GM12878 (cell line): ENCODE data around the gene ARL5C. TPM values are rescaled to one million over a fixed set of nuclear protein-coding genes. Genes with fewer than 3 reads are reported as not detected.

Experiments used
- ATAC-seq: fragments of 200-7000 bp; cut with Tn5 transposase; 3 replicates; pipeline ENCODE4 v1.9.1; 2020; ENCODE audit warnings: mild to moderate bottlenecking, moderate library complexity
- BruUV-seq: library from RNA; stranded (reverse); fragments of 400-500 nt; replicated peaks from 2 replicates; lab custom pipeline; 2021; lab: Mats Ljungman, UMichigan
- CTCF ChIA-PET: fragments of 300-600 bp; sonication (Branson Sonifier 250); formaldehyde crosslinking; extraction: SDS; loops from one replicate; lab custom pipeline; 2021; ENCODE audit warnings: inconsistent platforms; lab: Yijun Ruan, JAX
- POLR2A ChIA-PET: fragments of 350-600 bp; formaldehyde crosslinking; extraction: SDS; loops from one replicate; lab custom pipeline; 2021; ENCODE audit warnings: inconsistent platforms; lab: Charles Lee
- RAD21 ChIA-PET: fragments of 300-600 bp; sonication (Branson Sonifier 250); formaldehyde crosslinking; loops from one replicate; lab custom pipeline; 2023; ENCODE audit warnings: antibody characterized with exemption; ENCODE audit not compliant: unreplicated experiment; lab: Charles Lee
- SMC1A ChIA-PET: fragments of 300-600 bp; sonication (Branson Sonifier 250); formaldehyde crosslinking; loops from one replicate; lab custom pipeline; 2023; ENCODE audit not compliant: unreplicated experiment, uncharacterized antibody; lab: Charles Lee
- DNase-seq: peaks from one replicate; pipeline ENCODE4 v3.0.0-alpha.2; 2011; ENCODE audit warnings: low read depth, low spot score
- FAIRE-seq: peaks from 3 replicates; lab custom pipeline; 2011; peaks lifted over from hg19 to GRCh38; lab: Jason Lieb, UNC
- H2AFZ ChIP-seq: 2 replicates; pipeline ENCODE4 v1.6.0; 2011; ENCODE audit warnings: low read depth, low read length, control low read depth; ENCODE audit not compliant: control insufficient read depth
- H3K27ac ChIP-seq: 2 replicates; pipeline ENCODE4 v1.5.1; 2011; ENCODE audit warnings: control low read depth; ENCODE audit not compliant: control insufficient read depth, insufficient read depth
- H3K27me3 ChIP-seq, 2 experiments: replicated peaks in 1 of 2; 2 replicates each; pipeline versions ENCODE4 v1.6.0 to v1.6.1; 2011; ENCODE audit warnings: low read length in 1 of 2; ENCODE audit not compliant: control insufficient read depth in 2 of 2, insufficient read depth in 2 of 2
- H3K36me3 ChIP-seq, 2 experiments: 2 replicates each; pipeline ENCODE4 v1.5.1; 2011; ENCODE audit warnings: low read length in 1 of 2; ENCODE audit not compliant: control insufficient read depth in 2 of 2, insufficient read depth in 2 of 2
- H3K4me1 ChIP-seq: 2 replicates; pipeline ENCODE4 v1.6.1; 2011; ENCODE audit warnings: mild to moderate bottlenecking, low read length, moderate library complexity, mixed read lengths; ENCODE audit not compliant: control insufficient read depth, insufficient read depth
- H3K4me2 ChIP-seq: 2 replicates; pipeline ENCODE4 v1.6.0; 2011; ENCODE audit warnings: control low read depth; ENCODE audit not compliant: control insufficient read depth, insufficient read depth
- H3K4me3 ChIP-seq: fragments of 200-600 bp; sonication (generic); 2 replicates; pipeline ENCODE4 v1.5.1; 2016
- H3K79me2 ChIP-seq: 2 replicates; pipeline ENCODE4 v1.6.0; 2011; ENCODE audit warnings: low read length; ENCODE audit not compliant: control insufficient read depth, insufficient read depth
- H3K9ac ChIP-seq: 2 replicates; pipeline ENCODE4 v1.8.0; 2011; ENCODE audit warnings: low read length, control low read depth, mixed read lengths; ENCODE audit not compliant: control insufficient read depth, insufficient read depth
- H3K9me3 ChIP-seq: replicated peaks from 3 replicates; pipeline ENCODE4 v1.5.1; 2011; ENCODE audit warnings: mild to moderate bottlenecking, low read length; ENCODE audit not compliant: control insufficient read depth, insufficient read depth
- H4K20me1 ChIP-seq: 2 replicates; pipeline ENCODE4 v1.6.0; 2011; ENCODE audit not compliant: control insufficient read depth, insufficient read depth
- ATF7 ChIP-seq: fragments of 450-650 bp; IDR thresholded peaks from 2 replicates; pipeline ENCODE4 v1.6.1; 2016; ENCODE audit warnings: low read depth, mild to moderate bottlenecking
- E4F1 ChIP-seq: fragments of 450-650 bp; IDR thresholded peaks from 2 replicates; pipeline ENCODE4 v1.6.1; 2018; ENCODE audit warnings: borderline replicate concordance, mild to moderate bottlenecking; ENCODE audit not compliant: partially characterized antibody
- HDAC6 ChIP-seq: fragments of 200-600 bp; sonication (generic); IDR thresholded peaks from one replicate; pipeline ENCODE4 v1.8.0; 2017; ENCODE audit warnings: antibody characterized with exemption; ENCODE audit not compliant: unreplicated experiment
- LARP7 ChIP-seq: fragments of 450-650 bp; IDR thresholded peaks from 2 replicates; pipeline ENCODE4 v1.6.1; 2017; ENCODE audit warnings: mild to moderate bottlenecking
- NRF1 ChIP-seq: conservative IDR thresholded peaks from 2 replicates; pipeline ENCODE4 v1.6.1; 2011; ENCODE audit warnings: mild to moderate bottlenecking, low read depth, low read length, improper control_type of control experiment
- RAD51 ChIP-seq: fragments of 450-650 bp; IDR thresholded peaks from 2 replicates; pipeline ENCODE4 v1.6.1; 2016; ENCODE audit warnings: moderate library complexity, mild to moderate bottlenecking, inconsistent platforms
- SMAD1 ChIP-seq: fragments of 450-650 bp; IDR thresholded peaks from 2 replicates; pipeline ENCODE4 v1.6.1; 2018; ENCODE audit warnings: mild to moderate bottlenecking, low read depth; ENCODE audit not compliant: partially characterized antibody
- SREBF1 ChIP-seq: IDR thresholded peaks from 2 replicates; pipeline ENCODE4 v1.6.1; 2012; ENCODE audit warnings: mild to moderate bottlenecking, low read length
- SRF ChIP-seq, 2 experiments: IDR thresholded peaks; 2 replicates each; pipeline ENCODE4 v1.6.1; 2011; ENCODE audit warnings: low read depth in 2 of 2, low read length in 2 of 2, mild to moderate bottlenecking in 1 of 2, moderate library complexity in 1 of 2
- STAT1 ChIP-seq: fragments of 450-650 bp; conservative IDR thresholded peaks from 2 replicates; pipeline ENCODE4 v1.6.1; 2014; ENCODE audit warnings: antibody characterized with exemption, mild to moderate bottlenecking
- USF1 ChIP-seq: IDR thresholded peaks from 2 replicates; pipeline ENCODE4 v1.6.1; 2011; ENCODE audit warnings: borderline replicate concordance, low read depth, mild to moderate bottlenecking, moderate library complexity, mixed read lengths, low read length; ENCODE audit not compliant: insufficient read depth; ENCODE audit errors: extremely low read length
- USF2 ChIP-seq: IDR thresholded peaks from 2 replicates; pipeline ENCODE4 v1.6.1; 2011; ENCODE audit warnings: low read depth, low read length, improper control_type of control experiment, borderline replicate concordance
- ZNF24 ChIP-seq: fragments of 450-650 bp; IDR thresholded peaks from 2 replicates; pipeline ENCODE4 v1.6.1; 2017; ENCODE audit warnings: antibody characterized with exemption, mild to moderate bottlenecking
- ZSCAN29 ChIP-seq: fragments of 450-650 bp; IDR thresholded peaks from 2 replicates; pipeline ENCODE4 v1.6.1; 2017; ENCODE audit warnings: mild to moderate bottlenecking, moderate library complexity
- WGBS: methylation state at CpG from one replicate; pipeline ENCODE4 v1.1.6; 2016; ENCODE audit warnings: low lambda C conversion rate; ENCODE audit not compliant: insufficient replicate concordance, insufficient coverage; ENCODE audit errors: missing lambda C conversion rate; 5-methylcytosine and 5-hydroxymethylcytosine counted together
- in situ Hi-C: fragments of 300-500 bp; cut with MboI; formaldehyde crosslinking; loops from 9 replicates; pipeline ENCODE4 v1.14.3; 2018; ENCODE audit warnings: mixed read lengths
- intact Hi-C: fragments of 100-400 bp; cut with micrococcal nuclease; formaldehyde crosslinking; loops from one replicate; pipeline ENCODE4 v1.14.2; 2022; ENCODE audit not compliant: unreplicated experiment
- polyA plus RNA-seq, 11 experiments: library from polyadenylated mRNA; depleted of rRNA in 4 of 11; unstranded in 6 of 11; stranded (reverse) in 5 of 11; fragments of >200 nt; fragmentation: Nextera tagmentation in 4 of 11; fragmentation: Illumina TruSeq in 1 of 11; extraction: Ambion mirVana in 4 of 11; extraction: Trizol in 1 of 11; gene quantifications; 1 replicate in 1 of 11; 2 replicates in 10 of 11; pipeline versions ENCODE4 v1.2.1 to v1.2.3, GENCODE V29; 2011 to 2016; ENCODE audit warnings: inconsistent platforms in 2 of 11, missing spikeins in 2 of 11, low read depth in 1 of 11
- total RNA-seq, 4 experiments: library from RNA; depleted of rRNA in 3 of 4; stranded (reverse); fragments of >200 nt in 3 of 4; fragmentation: Illumina TruSeq in 1 of 4; extraction: Trizol in 1 of 4; gene quantifications; 2 replicates each; pipeline versions ENCODE4 v1.2.1 to v1.2.3, GENCODE V29; 2013 to 2021

The ARL5C gene
- total and polyA plus RNA-seq, 10 of the 15 experiments (the other 5 are each of a cell fraction or from before 2014, with no cell fraction given): not detected

GRCh38 chr17:39118674-39119419, 47.1 kb downstream of the ARL5C start:
- ChIA-PET CTCF (interaction anchor here (0.5 to 2.0 kb wide), 8 partner anchors 13 to 657 kb away, joined by 3 to 12 read pairs (median 6); partner anchors contain the start of gene ARL5C), SMC1A (interaction anchor here (0.8 to 1.8 kb wide), 7 partner anchors 17 to 136 kb away, joined by 3 to 7 read pairs (median 4); no protein-coding TSS in a partner anchor), RAD21 (interaction anchor here (0.7 to 1.2 kb wide), 4 partner anchors 26 to 136 kb away, joined by 3 to 7 read pairs (median 4); no protein-coding TSS in a partner anchor), POLR2A (interaction anchor here (0.5 to 0.9 kb wide), 2 partner anchors 21 to 33 kb away, joined by 5 read pairs; partner anchors contain the start of gene PLXDC1)
- Histone ChIP-seq H3K4me2 (peak overlapping the region; percentile 65), H4K20me1 (no peaks in the 10 kb centered on the region), H3K79me2 (no peaks in the 10 kb centered on the region), H3K9me3 (no peaks in the 10 kb centered on the region), H3K4me3 (no peak overlapping the region), H3K4me1 (peaks cover 13% of the 10 kb centered on the region), H3K9ac (no peak overlapping the region), H2AFZ (no peak overlapping the region), H3K27ac (no peak overlapping the region), H3K36me3 (no peaks in the 10 kb centered on the region), H3K27me3 (no peaks in the 10 kb centered on the region)
- ATAC-seq: peak; percentile 97
- BruUV-seq: no TSS peak
- WGBS: 10% methylated on average over 5 of the region's 5 CpGs
- peak; percentile 92 for FAIRE-seq
- in situ Hi-C loops (no loop called here), intact Hi-C loops (no loop called here)
- DNase-seq: peak; percentile 84
- TF ChIP-seq SREBF1: no peak
- no peak for TF ChIP-seq ATF7
- peak; percentile 63; the same call in 1 of the 2 replicates for TF ChIP-seq RAD51
- no peak for TF ChIP-seq SMAD1
- TF ChIP-seq HDAC6: no peak
- 0 out of 4 replicates have a peak, but pooled peaks of 1 of the 2 experiments have one; percentile 20 for TF ChIP-seq SRF (IDR thresholded peaks at IDR 0.05; ENCODE audit: low read depth in 2 of 2, low read length in 2 of 2)
- no peak for TF ChIP-seq NRF1
- no peak for TF ChIP-seq ZSCAN29
- no peak for TF ChIP-seq E4F1
- TF ChIP-seq LARP7: no peak
- no peak for TF ChIP-seq STAT1
- TF ChIP-seq USF2: no peak; the same call in 1 of the 2 replicates
- 0 out of 2 replicates have a peak, but pooled peaks have one; percentile 33 for TF ChIP-seq ZNF24
- TF ChIP-seq USF1: no peak
